NCI-H510A treated with DMSO at 0.1 percent for 48 hours (cell line): ENCODE data around the gene ITSN2.

ENCODE experiments used
- DNase-seq: peaks from one replicate; lab custom pipeline; 2025; lab: John Stamatoyannopoulos, UW

ITSN2 gene

GRCh38 chr2:24269265-24269664 is 91.1 kb downstream of the ITSN2 start:
- no peak for DNase-seq

- no peak for DNase-seq
Measured at GRCh38 chr2:24265212-24265611, 95.1 kb downstream of the ITSN2 start.

GRCh38 chr2:24262421-24262970 is 97.8 kb downstream of the ITSN2 start:
- no peak for DNase-seq

GRCh38 chr2:24261441-24261840 is 98.9 kb downstream of the ITSN2 start:
- no peak for DNase-seq

GRCh38 chr2:24259316-24259715 is 101.0 kb downstream of the ITSN2 start:
- no peak for DNase-seq

- DNase-seq = no peak
Measured at GRCh38 chr2:24258718-24259117, 101.6 kb downstream of the ITSN2 start.

- no peak for DNase-seq
Measured at GRCh38 chr2:24253303-24253919, 106.9 kb downstream of the ITSN2 start.

- no peak for DNase-seq
Measured at GRCh38 chr2:24247592-24247991, 112.7 kb downstream of the ITSN2 start.

GRCh38 chr2:24247164-24247563 is 113.2 kb downstream of the ITSN2 start:
- no peak for DNase-seq

GRCh38 chr2:24245986-24246776 is 114.2 kb downstream of the ITSN2 start:
- DNase-seq = no peak

- DNase-seq = no peak
Measured at GRCh38 chr2:24241528-24241927, 118.8 kb downstream of the ITSN2 start.

- no peak for DNase-seq
Measured at GRCh38 chr2:24239553-24239952, 120.8 kb downstream of the ITSN2 start.

GRCh38 chr2:24238158-24238557 is 122.2 kb downstream of the ITSN2 start:
- DNase-seq = peak; percentile 92

GRCh38 chr2:24237313-24237712 is 123.0 kb downstream of the ITSN2 start:
- no peak for DNase-seq

- no peak for DNase-seq
Measured at GRCh38 chr2:24233321-24233720, 127.0 kb downstream of the ITSN2 start.

- no peak for DNase-seq
Measured at GRCh38 chr2:24231461-24231881, 128.9 kb downstream of the ITSN2 start.

- DNase-seq = peak; percentile 75
Measured at GRCh38 chr2:24228470-24228869, 131.9 kb downstream of the ITSN2 start.

GRCh38 chr2:24225499-24226242 is 134.7 kb downstream of the ITSN2 start:
- no peak for DNase-seq

- no peak for DNase-seq
Measured at GRCh38 chr2:24222946-24223345, 137.4 kb downstream of the ITSN2 start.

- DNase-seq = no peak
Measured at GRCh38 chr2:24221343-24222050, 138.8 kb downstream of the ITSN2 start.

GRCh38 chr2:24220554-24221291 is 139.6 kb downstream of the ITSN2 start:
- no peak for DNase-seq
